GM12878 (cell line): ENCODE measurements around the gene TTC33. TPM values are rescaled to one million over a fixed set of nuclear protein-coding genes. Genes with fewer than 3 reads are reported as not detected.
A peak's percentile ranks its signal among the peaks of the same experiment; 100 is the strongest.

ENCODE experiments used
- ATAC-seq: fragments of 200-7000 bp; cut with Tn5 transposase; 3 replicates; pipeline ENCODE4 v1.9.1; 2020; ENCODE audit warnings: mild to moderate bottlenecking, moderate library complexity
- BruUV-seq: library from RNA; stranded (reverse); fragments of 400-500 nt; replicated peaks from 2 replicates; lab custom pipeline; 2021; lab: Mats Ljungman, UMichigan
- CTCF ChIA-PET: fragments of 300-600 bp; sonication (Branson Sonifier 250); formaldehyde crosslinking; extraction: SDS; loops from one replicate; lab custom pipeline; 2021; ENCODE audit warnings: inconsistent platforms; lab: Yijun Ruan, JAX
- POLR2A ChIA-PET: fragments of 350-600 bp; formaldehyde crosslinking; extraction: SDS; loops from one replicate; lab custom pipeline; 2021; ENCODE audit warnings: inconsistent platforms; lab: Charles Lee
- RAD21 ChIA-PET: fragments of 300-600 bp; sonication (Branson Sonifier 250); formaldehyde crosslinking; loops from one replicate; lab custom pipeline; 2023; ENCODE audit warnings: antibody characterized with exemption; ENCODE audit not compliant: unreplicated experiment; lab: Charles Lee
- SMC1A ChIA-PET: fragments of 300-600 bp; sonication (Branson Sonifier 250); formaldehyde crosslinking; loops from one replicate; lab custom pipeline; 2023; ENCODE audit not compliant: unreplicated experiment, uncharacterized antibody; lab: Charles Lee
- DNase-seq: peaks from one replicate; pipeline ENCODE4 v3.0.0-alpha.2; 2011; ENCODE audit warnings: low read depth, low spot score
- FAIRE-seq: peaks from 3 replicates; lab custom pipeline; 2011; peaks lifted over from hg19 to GRCh38; lab: Jason Lieb, UNC
- H2AFZ ChIP-seq: 2 replicates; pipeline ENCODE4 v1.6.0; 2011; ENCODE audit warnings: low read depth, low read length, control low read depth; ENCODE audit not compliant: control insufficient read depth
- H3K27ac ChIP-seq: 2 replicates; pipeline ENCODE4 v1.5.1; 2011; ENCODE audit warnings: control low read depth; ENCODE audit not compliant: control insufficient read depth, insufficient read depth
- H3K27me3 ChIP-seq, 2 experiments: replicated peaks in 1 of 2; 2 replicates each; pipeline versions ENCODE4 v1.6.0 to v1.6.1; 2011; ENCODE audit warnings: low read length in 1 of 2; ENCODE audit not compliant: control insufficient read depth in 2 of 2, insufficient read depth in 2 of 2
- H3K36me3 ChIP-seq, 2 experiments: 2 replicates each; pipeline ENCODE4 v1.5.1; 2011; ENCODE audit warnings: low read length in 1 of 2; ENCODE audit not compliant: control insufficient read depth in 2 of 2, insufficient read depth in 2 of 2
- H3K4me1 ChIP-seq: 2 replicates; pipeline ENCODE4 v1.6.1; 2011; ENCODE audit warnings: mild to moderate bottlenecking, low read length, moderate library complexity, mixed read lengths; ENCODE audit not compliant: control insufficient read depth, insufficient read depth
- H3K4me2 ChIP-seq: 2 replicates; pipeline ENCODE4 v1.6.0; 2011; ENCODE audit warnings: control low read depth; ENCODE audit not compliant: control insufficient read depth, insufficient read depth
- H3K4me3 ChIP-seq: fragments of 200-600 bp; sonication (generic); 2 replicates; pipeline ENCODE4 v1.5.1; 2016
- H3K79me2 ChIP-seq: 2 replicates; pipeline ENCODE4 v1.6.0; 2011; ENCODE audit warnings: low read length; ENCODE audit not compliant: control insufficient read depth, insufficient read depth
- H3K9ac ChIP-seq: 2 replicates; pipeline ENCODE4 v1.8.0; 2011; ENCODE audit warnings: low read length, control low read depth, mixed read lengths; ENCODE audit not compliant: control insufficient read depth, insufficient read depth
- H3K9me3 ChIP-seq: replicated peaks from 3 replicates; pipeline ENCODE4 v1.5.1; 2011; ENCODE audit warnings: mild to moderate bottlenecking, low read length; ENCODE audit not compliant: control insufficient read depth, insufficient read depth
- H4K20me1 ChIP-seq: 2 replicates; pipeline ENCODE4 v1.6.0; 2011; ENCODE audit not compliant: control insufficient read depth, insufficient read depth
- ATF2 ChIP-seq: IDR thresholded peaks from 2 replicates; pipeline ENCODE4 v1.6.1; 2012; ENCODE audit warnings: low read length, inconsistent platforms
- EED ChIP-seq: sonication (generic); IDR thresholded peaks from 2 replicates; pipeline ENCODE4 v1.6.1; 2016; ENCODE audit warnings: antibody characterized with exemption, low read depth
- FOXM1 ChIP-seq: IDR thresholded peaks from 2 replicates; pipeline ENCODE4 v1.6.1; 2012; ENCODE audit warnings: low read depth, mild to moderate bottlenecking, inconsistent platforms, low read length, moderate library complexity
- GABPA ChIP-seq: IDR thresholded peaks from 2 replicates; pipeline ENCODE4 v1.6.1; 2014; ENCODE audit warnings: antibody characterized with exemption, low read depth, mild to moderate bottlenecking, inconsistent platforms
- MEF2A ChIP-seq: IDR thresholded peaks from 2 replicates; pipeline ENCODE4 v1.6.1; 2011; ENCODE audit warnings: low read depth, mild to moderate bottlenecking, low read length, moderate library complexity; ENCODE audit not compliant: insufficient read depth
- MTA3 ChIP-seq: IDR thresholded peaks from 2 replicates; pipeline ENCODE4 v1.6.1; 2012; ENCODE audit warnings: low read length, inconsistent platforms, borderline replicate concordance
- NFYB ChIP-seq: IDR thresholded peaks from 2 replicates; pipeline ENCODE4 v1.6.1; 2011; ENCODE audit warnings: low read depth, mild to moderate bottlenecking, low read length, improper control_type of control experiment, moderate library complexity; ENCODE audit not compliant: insufficient read depth
- NR2F1 ChIP-seq: fragments of 450-650 bp; conservative IDR thresholded peaks from 2 replicates; pipeline ENCODE4 v1.6.1; 2017; ENCODE audit warnings: mild to moderate bottlenecking
- NRF1 ChIP-seq: conservative IDR thresholded peaks from 2 replicates; pipeline ENCODE4 v1.6.1; 2011; ENCODE audit warnings: mild to moderate bottlenecking, low read depth, low read length, improper control_type of control experiment
- PBX3 ChIP-seq: IDR thresholded peaks from 2 replicates; pipeline ENCODE4 v1.6.1; 2011; ENCODE audit warnings: mild to moderate bottlenecking, low read depth, low read length, moderate library complexity; ENCODE audit not compliant: insufficient replicate concordance
- PKNOX1 ChIP-seq: fragments of 450-650 bp; IDR thresholded peaks from 2 replicates; pipeline ENCODE4 v1.6.1; 2016; ENCODE audit warnings: mild to moderate bottlenecking
- POU2F2 ChIP-seq: IDR thresholded peaks from 3 replicates; pipeline ENCODE4 v1.6.1; 2011; ENCODE audit warnings: low read depth, mild to moderate bottlenecking, low read length, borderline replicate concordance
- RUNX3 ChIP-seq: IDR thresholded peaks from 2 replicates; pipeline ENCODE4 v1.6.1; 2012; ENCODE audit warnings: low read length, inconsistent platforms
- SKIL ChIP-seq: fragments of 450-650 bp; IDR thresholded peaks from 2 replicates; pipeline ENCODE4 v1.6.1; 2017; ENCODE audit warnings: mild to moderate bottlenecking, low read depth, inconsistent platforms; ENCODE audit not compliant: poor library complexity, severe bottlenecking
- ZBED1 ChIP-seq: IDR thresholded peaks from 2 replicates; pipeline ENCODE4 v1.6.1; 2016; ENCODE audit warnings: borderline replicate concordance
- ZNF217 ChIP-seq: fragments of 450-650 bp; IDR thresholded peaks from 2 replicates; pipeline ENCODE4 v1.6.1; 2017; ENCODE audit warnings: antibody characterized with exemption, mild to moderate bottlenecking
- ZNF384 ChIP-seq: IDR thresholded peaks from 2 replicates; pipeline ENCODE4 v1.6.1; 2012; ENCODE audit warnings: low read depth, mild to moderate bottlenecking, low read length, improper control_type of control experiment, borderline replicate concordance
- WGBS: methylation state at CpG from one replicate; pipeline ENCODE4 v1.1.6; 2016; ENCODE audit warnings: low lambda C conversion rate; ENCODE audit not compliant: insufficient replicate concordance, insufficient coverage; ENCODE audit errors: missing lambda C conversion rate; 5-methylcytosine and 5-hydroxymethylcytosine counted together
- in situ Hi-C: fragments of 300-500 bp; cut with MboI; formaldehyde crosslinking; loops from 9 replicates; pipeline ENCODE4 v1.14.3; 2018; ENCODE audit warnings: mixed read lengths
- intact Hi-C: fragments of 100-400 bp; cut with micrococcal nuclease; formaldehyde crosslinking; loops from one replicate; pipeline ENCODE4 v1.14.2; 2022; ENCODE audit not compliant: unreplicated experiment
- polyA plus RNA-seq, 11 experiments: library from polyadenylated mRNA; depleted of rRNA in 4 of 11; unstranded in 6 of 11; stranded (reverse) in 5 of 11; fragments of >200 nt; fragmentation: Nextera tagmentation in 4 of 11; fragmentation: Illumina TruSeq in 1 of 11; extraction: Ambion mirVana in 4 of 11; extraction: Trizol in 1 of 11; gene quantifications; 1 replicate in 1 of 11; 2 replicates in 10 of 11; pipeline versions ENCODE4 v1.2.1 to v1.2.3, GENCODE V29; 2011 to 2016; ENCODE audit warnings: inconsistent platforms in 2 of 11, missing spikeins in 2 of 11, low read depth in 1 of 11
- total RNA-seq, 4 experiments: library from RNA; depleted of rRNA in 3 of 4; stranded (reverse); fragments of >200 nt in 3 of 4; fragmentation: Illumina TruSeq in 1 of 4; extraction: Trizol in 1 of 4; gene quantifications; 2 replicates each; pipeline versions ENCODE4 v1.2.1 to v1.2.3, GENCODE V29; 2013 to 2021

TTC33 gene
- total and polyA plus RNA-seq, 10 of the 15 experiments (the other 5 are each of a cell fraction or from before 2014, with no cell fraction given) = 7.9 to 22.3 (median 14.6) TPM

GRCh38 chr5:40570408-40571129 lies 185.2 kb downstream of the TTC33 start:
- no peak overlapping the region for H3K4me3 ChIP-seq
- H4K20me1 ChIP-seq = no peaks in the 10 kb centered on the region
- H3K79me2 ChIP-seq = no peaks in the 10 kb centered on the region
- no peak overlapping the region for H2AFZ ChIP-seq
- H3K9ac ChIP-seq = no peak overlapping the region
- no peaks in the 10 kb centered on the region for H3K36me3 ChIP-seq
- intact Hi-C loops = loop anchor here (5.0 kb wide), 1 partner anchor 293 kb away; no protein-coding TSS in a partner anchor
- DNase-seq (peak; percentile 26), FAIRE-seq (peak; percentile 23), ATAC-seq (peak; percentile 89)
- POLR2A ChIA-PET = no interaction called here
- CTCF ChIA-PET = no interaction called here
- RAD21 ChIA-PET = interaction anchor here (0.8 kb wide), 1 partner anchor 82 kb away, joined by 3 read pairs; no protein-coding TSS in a partner anchor
- peak overlapping the region; percentile 37 for H3K4me2 ChIP-seq
- no peaks in the 10 kb centered on the region; a peak in 2 of 4 replicates for H3K27me3 ChIP-seq
- 37% methylated on average over 2 of the region's 2 CpGs for WGBS
- peaks cover 14% of the 10 kb centered on the region for H3K4me1 ChIP-seq
- no peak overlapping the region for H3K27ac ChIP-seq
- no peaks in the 10 kb centered on the region; the same call in 2 of the 3 replicates for H3K9me3 ChIP-seq
- no TSS peak for BruUV-seq
- in situ Hi-C loops = no loop called here
- SMC1A ChIA-PET = interaction anchor here (0.9 to 1.2 kb wide), 5 partner anchors 10 to 115 kb away, joined by 3 read pairs; no protein-coding TSS in a partner anchor
- TF ChIP-seq RUNX3 (peak; percentile 92), PBX3 (no peak), ZBED1 (peak; percentile 60; the same call in 1 of the 2 replicates), FOXM1 (peak; percentile 81), MEF2A (peak; percentile 67; the same call in 1 of the 2 replicates), ZNF384 (no peak), EED (0 out of 2 replicates have a peak, but pooled peaks have one; percentile 39), POU2F2 (peak; percentile 41; the same call in 1 of the 3 replicates), GABPA (no peak), NRF1 (no peak), NFYB (no peak), NR2F1 (peak; percentile 60), ATF2 (peak; percentile 86), PKNOX1 (peak; percentile 48; the same call in 1 of the 2 replicates), MTA3 (0 out of 2 replicates have a peak, but pooled peaks have one; percentile 38), ZNF217 (peak; percentile 98), SKIL (no peak)
